Prostate gland (tissue), 2 donors: ENCODE results near the gene AFF3.

Experiments
- POLR2A ChIP-seq: fragments of 450-650 bp; IDR thresholded peaks from one replicate; pipeline ENCODE4 v1.6.1; 2016; ENCODE audit warnings: antibody characterized with exemption, mild to moderate bottlenecking
- POLR2AphosphoS5 ChIP-seq: sonication (generic); formaldehyde crosslinking; IDR thresholded peaks from one replicate; pipeline ENCODE4 v1.6.1; 2017; ENCODE audit warnings: antibody characterized with exemption
- TF ChIP-seq, protein P1 (sequence below), 4 experiments: fragments of 200-600 bp in 2 of 4; fragments of 450-650 bp in 2 of 4; sonication (generic) in 2 of 4; IDR thresholded peaks; 1 replicate in 3 of 4; 2 replicates in 1 of 4; pipeline ENCODE4 v1.5.1; 2016 to 2019; ENCODE audit warnings: antibody characterized with exemption in 4 of 4, mild to moderate bottlenecking in 2 of 4, moderate library complexity in 2 of 4

DNA sequence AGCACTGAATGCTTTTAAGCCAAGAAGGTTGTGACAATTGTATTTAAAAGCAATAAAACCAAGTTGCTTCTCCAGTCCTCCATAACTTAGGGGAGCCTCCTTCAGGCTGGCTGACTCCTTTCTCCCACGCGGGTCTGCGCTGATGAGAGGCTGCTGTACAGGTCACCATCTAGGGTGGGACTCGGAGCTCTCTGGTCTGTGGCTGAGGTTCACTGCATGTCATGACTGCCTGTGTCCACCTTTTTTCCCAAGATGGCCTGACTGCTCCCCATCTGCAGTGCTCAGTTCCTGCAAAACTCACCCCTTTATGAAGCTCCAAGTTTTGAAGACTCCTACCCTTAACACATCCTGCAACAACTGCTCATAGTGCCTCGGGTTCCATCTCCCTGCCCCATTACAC, 194.4 kb downstream of the AFF3 start:
- TF ChIP-seq, protein P1, sequence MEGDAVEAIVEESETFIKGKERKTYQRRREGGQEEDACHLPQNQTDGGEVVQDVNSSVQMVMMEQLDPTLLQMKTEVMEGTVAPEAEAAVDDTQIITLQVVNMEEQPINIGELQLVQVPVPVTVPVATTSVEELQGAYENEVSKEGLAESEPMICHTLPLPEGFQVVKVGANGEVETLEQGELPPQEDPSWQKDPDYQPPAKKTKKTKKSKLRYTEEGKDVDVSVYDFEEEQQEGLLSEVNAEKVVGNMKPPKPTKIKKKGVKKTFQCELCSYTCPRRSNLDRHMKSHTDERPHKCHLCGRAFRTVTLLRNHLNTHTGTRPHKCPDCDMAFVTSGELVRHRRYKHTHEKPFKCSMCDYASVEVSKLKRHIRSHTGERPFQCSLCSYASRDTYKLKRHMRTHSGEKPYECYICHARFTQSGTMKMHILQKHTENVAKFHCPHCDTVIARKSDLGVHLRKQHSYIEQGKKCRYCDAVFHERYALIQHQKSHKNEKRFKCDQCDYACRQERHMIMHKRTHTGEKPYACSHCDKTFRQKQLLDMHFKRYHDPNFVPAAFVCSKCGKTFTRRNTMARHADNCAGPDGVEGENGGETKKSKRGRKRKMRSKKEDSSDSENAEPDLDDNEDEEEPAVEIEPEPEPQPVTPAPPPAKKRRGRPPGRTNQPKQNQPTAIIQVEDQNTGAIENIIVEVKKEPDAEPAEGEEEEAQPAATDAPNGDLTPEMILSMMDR (IDR thresholded peaks at IDR 0.05): no peak
- TF ChIP-seq POLR2AphosphoS5 (no peak), POLR2A (no peak)
